OCI-LY1 (cell line): Measurements from ENCODE around the gene STAT5B.

Experiments used
- H2AFZ ChIP-seq: fragments of 200-600 bp; sonication (generic), shearing (Covaris generic); 2 replicates; pipeline ENCODE4 v1.6.0; 2014; ENCODE audit warnings: antibody characterized with exemption, mild to moderate bottlenecking, low read length
- H3F3A ChIP-seq: fragments of 200-600 bp; sonication (generic), shearing (Covaris generic); 2 replicates; pipeline ENCODE4 v1.6.0; 2014; ENCODE audit warnings: mild to moderate bottlenecking, antibody characterized with exemption, low read length, moderate library complexity; ENCODE audit not compliant: insufficient read depth
- H3K27ac ChIP-seq: fragments of 200-600 bp; sonication (generic); 2 replicates; pipeline ENCODE4 v1.5.1; 2014; ENCODE audit warnings: low read length, mixed run types, mild to moderate bottlenecking, low read depth; ENCODE audit not compliant: poor library complexity, severe bottlenecking
- H3K27me3 ChIP-seq: fragments of 200-600 bp; sonication (generic); 2 replicates; pipeline ENCODE4 v1.6.0; 2014; ENCODE audit warnings: antibody characterized with exemption, mild to moderate bottlenecking, low read length, moderate library complexity; ENCODE audit not compliant: insufficient read depth
- H3K36me3 ChIP-seq: fragments of 200-600 bp; sonication (generic); 2 replicates; pipeline ENCODE4 v1.6.1; 2014; ENCODE audit warnings: mild to moderate bottlenecking, antibody characterized with exemption, low read length, moderate library complexity, mixed read lengths; ENCODE audit not compliant: insufficient read depth
- H3K4me1 ChIP-seq: fragments of 200-600 bp; sonication (generic); 2 replicates; pipeline ENCODE4 v1.5.1; 2014; ENCODE audit warnings: mild to moderate bottlenecking, low read length, moderate library complexity; ENCODE audit not compliant: insufficient read depth, severe bottlenecking
- H3K4me2 ChIP-seq: fragments of 200-600 bp; sonication (generic), shearing (Covaris generic); 2 replicates; pipeline ENCODE4 v1.6.1; 2014; ENCODE audit warnings: low read length
- H3K4me3 ChIP-seq: fragments of 200-600 bp; sonication (generic); 2 replicates; pipeline ENCODE4 v1.5.1; 2014; ENCODE audit warnings: low read length, low read depth, mild to moderate bottlenecking, mixed read lengths; ENCODE audit not compliant: poor library complexity, severe bottlenecking
- H3K79me2 ChIP-seq: fragments of 200-600 bp; shearing (Covaris generic); 2 replicates; pipeline ENCODE4 v1.6.1; 2016; ENCODE audit warnings: mixed run types, low read length, mixed read lengths; ENCODE audit not compliant: insufficient read depth
- H3K9ac ChIP-seq: fragments of 200-600 bp; sonication (generic), shearing (Covaris generic); 2 replicates; pipeline ENCODE4 v1.6.1; 2014; ENCODE audit warnings: mild to moderate bottlenecking, low read length, mixed read lengths
- H3K9me2 ChIP-seq: fragments of 200-600 bp; sonication (generic), shearing (Covaris generic); 2 replicates; pipeline ENCODE4 v1.6.1; 2014; ENCODE audit warnings: low read depth, mild to moderate bottlenecking, low read length, mixed read lengths
- H3K9me3 ChIP-seq: fragments of 200-600 bp; shearing (Covaris generic); 2 replicates; pipeline ENCODE4 v1.6.1; 2014; ENCODE audit warnings: low read length, mixed read lengths
- H4K20me1 ChIP-seq: fragments of 200-600 bp; sonication (generic), shearing (Covaris generic); 2 replicates; pipeline ENCODE4 v1.6.0; 2016; ENCODE audit warnings: mild to moderate bottlenecking, low read length; ENCODE audit not compliant: insufficient read depth
- CTCF ChIP-seq: fragments of 200-600 bp; sonication (generic), shearing (Covaris generic); IDR thresholded peaks from 2 replicates; pipeline ENCODE4 v1.5.1; 2017; ENCODE audit warnings: mild to moderate bottlenecking, antibody characterized with exemption, low read length, moderate library complexity, mixed read lengths
- EZH2 ChIP-seq: fragments of 200-600 bp; sonication (generic), shearing (Covaris generic); IDR thresholded peaks from 2 replicates; pipeline ENCODE4 v1.8.0; 2017; ENCODE audit warnings: borderline replicate concordance, mixed run types, mild to moderate bottlenecking, antibody characterized with exemption, low read length, moderate library complexity, mixed read lengths

STAT5B gene

DNA sequence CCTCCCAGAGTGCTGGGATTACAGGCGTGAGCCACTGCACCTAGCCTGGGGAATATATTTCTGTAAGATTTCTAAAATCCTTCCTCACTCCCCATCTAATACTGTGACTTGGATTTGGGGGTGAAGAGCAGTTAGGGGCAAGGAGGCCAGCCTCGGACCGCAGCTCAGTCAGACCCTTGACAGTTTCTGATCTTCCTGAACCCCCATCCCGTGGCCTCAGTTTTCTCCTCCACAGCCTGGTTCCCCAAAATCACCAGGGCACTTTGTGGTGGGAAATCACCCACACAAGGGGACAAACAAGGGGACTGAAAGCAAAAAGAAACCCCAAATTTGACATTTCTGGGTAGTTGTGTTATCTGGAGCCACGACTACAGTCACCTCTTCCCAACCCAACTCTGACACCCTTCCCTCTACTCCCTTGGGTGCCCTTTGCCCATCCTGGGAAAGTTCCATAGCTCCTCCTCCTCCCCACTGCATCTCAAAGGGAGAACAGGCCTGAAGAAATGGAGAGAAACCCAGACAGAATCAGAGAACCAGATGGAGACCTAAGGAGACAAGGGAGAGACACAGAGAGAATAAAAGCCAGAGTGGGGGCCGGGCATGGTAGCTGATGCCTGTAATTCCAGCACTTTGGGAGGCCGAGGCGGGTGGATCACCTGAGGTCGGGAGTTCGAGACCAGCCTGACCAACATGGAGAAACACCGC, 9.3 kb upstream of the STAT5B start:
- no peak overlapping the region for H3K27ac ChIP-seq
- no peak overlapping the region for H3K4me3 ChIP-seq
- H3F3A ChIP-seq, result no peaks in the 10 kb centered on the region
- H3K9ac ChIP-seq, result no peak overlapping the region
- no peaks in the 10 kb centered on the region for H3K79me2 ChIP-seq
- no peak overlapping the region for H3K4me2 ChIP-seq
- peaks cover 4% of the 10 kb centered on the region for H3K4me1 ChIP-seq
- H3K9me2 ChIP-seq, result no peaks in the 10 kb centered on the region
- peaks cover 22% of the 10 kb centered on the region for H3K27me3 ChIP-seq
- TF ChIP-seq CTCF, result no peak
- TF ChIP-seq EZH2, result no peak
- no peak overlapping the region for H2AFZ ChIP-seq
- no peaks in the 10 kb centered on the region for H4K20me1 ChIP-seq
- no peaks in the 10 kb centered on the region for H3K9me3 ChIP-seq
- no peaks in the 10 kb centered on the region for H3K36me3 ChIP-seq

DNA sequence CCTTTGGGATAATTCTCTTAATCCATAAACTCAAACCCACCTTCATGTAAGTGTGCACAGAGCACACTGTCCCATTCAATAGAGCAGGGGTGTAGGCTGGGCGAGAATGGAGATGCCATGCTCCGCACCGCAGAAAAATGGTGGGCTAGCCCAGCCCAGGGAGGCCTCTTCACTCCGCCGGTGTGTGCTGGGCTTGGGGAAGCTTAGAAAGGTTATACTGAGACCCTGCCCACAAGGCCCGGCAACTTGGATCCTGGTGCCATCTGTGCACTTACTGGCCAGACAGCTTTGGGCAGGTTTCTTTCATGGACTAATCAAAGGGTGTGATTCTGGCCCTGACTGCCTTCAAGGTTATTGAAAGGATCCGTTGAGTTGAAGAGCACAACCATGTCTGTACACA, 8.4 kb upstream of the STAT5B start:
- Histone ChIP-seq H3K27me3 (peaks cover 18% of the 10 kb centered on the region), H3K9me3 (no peaks in the 10 kb centered on the region), H3F3A (no peaks in the 10 kb centered on the region), H3K4me2 (no peak overlapping the region), H4K20me1 (no peaks in the 10 kb centered on the region), H3K27ac (no peak overlapping the region), H3K36me3 (no peaks in the 10 kb centered on the region), H3K9ac (no peak overlapping the region), H3K9me2 (no peaks in the 10 kb centered on the region), H3K79me2 (no peaks in the 10 kb centered on the region), H3K4me1 (peaks cover 4% of the 10 kb centered on the region), H2AFZ (no peak overlapping the region), H3K4me3 (no peak overlapping the region)
- TF ChIP-seq CTCF, result no peak

GRCh38 chr17:42284024-42284369, 7.8 kb upstream of the STAT5B start:
- H3K27ac ChIP-seq, result no peak overlapping the region
- TF ChIP-seq CTCF, result no peak
- H3K27me3 ChIP-seq, result peaks cover 12% of the 10 kb centered on the region
- H3K4me2 ChIP-seq, result no peak overlapping the region
- H3K9me3 ChIP-seq, result no peaks in the 10 kb centered on the region
- no peaks in the 10 kb centered on the region for H3F3A ChIP-seq
- H3K4me3 ChIP-seq, result no peak overlapping the region
- no peaks in the 10 kb centered on the region for H3K36me3 ChIP-seq
- no peak overlapping the region for H2AFZ ChIP-seq
- no peaks in the 10 kb centered on the region for H3K79me2 ChIP-seq
- H4K20me1 ChIP-seq, result no peaks in the 10 kb centered on the region
- H3K9ac ChIP-seq, result no peak overlapping the region
- H3K9me2 ChIP-seq, result no peaks in the 10 kb centered on the region
- peaks cover 4% of the 10 kb centered on the region for H3K4me1 ChIP-seq
